IMR-90 (cell line): ENCODE data around the gene ATP6V0E2. TPM values are rescaled to one million over a fixed set of nuclear protein-coding genes. Genes with fewer than 3 reads are reported as not detected.

ENCODE experiments used
- ATAC-seq: fragments of 200-7000 bp; cut with Tn5 transposase; 2 replicates; pipeline ENCODE4 v1.9.1; 2020; ENCODE audit warnings: low read depth, mild to moderate bottlenecking, moderate library complexity
- Bru-seq: library from RNA; stranded (reverse); fragments of 400-500 nt; gene quantifications from one replicate; lab custom pipeline; 2021; lab: Mats Ljungman, UMichigan
- BruChase-seq, 2 experiments: library from RNA; stranded (reverse); fragments of 400-500 nt; gene quantifications; one replicate each; lab custom pipeline; 2021; lab: Mats Ljungman, UMichigan
- BruUV-seq: library from RNA; stranded (reverse); fragments of 400-500 nt; replicated peaks from 2 replicates; lab custom pipeline; 2021; lab: Mats Ljungman, UMichigan
- CTCF ChIA-PET: fragments of 300-600 bp; formaldehyde crosslinking; extraction: SDS; loops from one replicate; lab custom pipeline; 2021; ENCODE audit warnings: antibody characterized with exemption; lab: Yijun Ruan, JAX
- POLR2A ChIA-PET: fragments of 300-600 bp; sonication (Branson Sonifier 250); formaldehyde crosslinking; loops from one replicate; lab custom pipeline; 2022; ENCODE audit warnings: antibody characterized with exemption; ENCODE audit not compliant: unreplicated experiment; lab: Charles Lee
- DNase-seq: peaks from one replicate; pipeline ENCODE4 v3.0.0; 2013
- H2AFZ ChIP-seq: replicated peaks from 2 replicates; pipeline ENCODE3; 2013; ENCODE audit warnings: low read length, mild to moderate bottlenecking; ENCODE audit not compliant: poor library complexity
- H2AK5ac ChIP-seq: 2 replicates; pipeline ENCODE4 v1.6.1; 2013; ENCODE audit warnings: low read depth, low read length, inconsistent platforms
- H2AK9ac ChIP-seq: replicated peaks from 2 replicates; pipeline ENCODE3; 2013; ENCODE audit warnings: mild to moderate bottlenecking, low read depth, low read length, moderate library complexity; ENCODE audit not compliant: poor library complexity
- H2BK120ac ChIP-seq: 2 replicates; pipeline ENCODE4 v1.6.1; 2013; ENCODE audit warnings: low read depth, low read length, inconsistent platforms
- H2BK15ac ChIP-seq: 3 replicates; pipeline ENCODE4 v1.6.1; 2013; ENCODE audit warnings: low read depth, low read length, inconsistent platforms
- H2BK20ac ChIP-seq: 2 replicates; pipeline ENCODE4 v1.6.1; 2013; ENCODE audit warnings: low read depth, mild to moderate bottlenecking, inconsistent platforms, low read length, moderate library complexity
- H2BK5ac ChIP-seq: 2 replicates; pipeline ENCODE4 v1.6.1; 2013; ENCODE audit warnings: mild to moderate bottlenecking, low read depth, low read length, inconsistent platforms; ENCODE audit not compliant: poor library complexity, severe bottlenecking
- H3K14ac ChIP-seq: replicated peaks from 2 replicates; pipeline ENCODE4 v1.6.1; 2013; ENCODE audit warnings: low read depth, low read length, inconsistent platforms
- H3K18ac ChIP-seq: 2 replicates; pipeline ENCODE4 v1.6.1; 2013; ENCODE audit warnings: low read depth, low read length, control low read depth
- H3K23ac ChIP-seq: 2 replicates; pipeline ENCODE4 v1.6.1; 2013; ENCODE audit warnings: low read depth, low read length, inconsistent platforms
- H3K27ac ChIP-seq: 2 replicates; pipeline ENCODE4 v1.5.1; 2013; ENCODE audit warnings: mild to moderate bottlenecking, control low read depth, low read length; ENCODE audit not compliant: insufficient read depth
- H3K27me3 ChIP-seq: 2 replicates; pipeline ENCODE4 v1.6.1; 2013; ENCODE audit warnings: low read length; ENCODE audit not compliant: control insufficient read depth, insufficient read depth
- H3K36me3 ChIP-seq: 2 replicates; pipeline ENCODE4 v1.6.1; 2013; ENCODE audit warnings: low read length, mixed read lengths; ENCODE audit not compliant: control insufficient read depth, insufficient read depth
- H3K4ac ChIP-seq: 2 replicates; pipeline ENCODE4 v1.6.1; 2013; ENCODE audit warnings: low read depth, low read length, inconsistent platforms
- H3K4me1 ChIP-seq: 2 replicates; pipeline ENCODE4 v1.6.1; 2013; ENCODE audit warnings: low read length, mixed read lengths; ENCODE audit not compliant: control insufficient read depth, insufficient read depth
- H3K4me2 ChIP-seq: 2 replicates; pipeline ENCODE4 v1.6.1; 2013; ENCODE audit warnings: low read depth, mild to moderate bottlenecking, control low read depth, low read length, moderate library complexity
- H3K4me3 ChIP-seq: 2 replicates; pipeline ENCODE4 v1.5.1; 2013; ENCODE audit warnings: low read depth, mild to moderate bottlenecking, control low read depth, low read length, moderate library complexity; ENCODE audit not compliant: insufficient read depth
- H3K56ac ChIP-seq: 2 replicates; pipeline ENCODE4 v1.6.1; 2013; ENCODE audit warnings: low read length, inconsistent platforms; ENCODE audit not compliant: insufficient read depth; ENCODE audit errors: extremely low read depth
- H3K79me1 ChIP-seq, 2 experiments: 2 replicates each; pipeline ENCODE4 v1.6.1; 2013; ENCODE audit warnings: low read length in 2 of 2, inconsistent platforms in 1 of 2, low read depth in 1 of 2
- H3K9ac ChIP-seq: 2 replicates; pipeline ENCODE4 v1.6.1; 2013; ENCODE audit warnings: low read depth, low read length, control low read depth
- H3K9me1 ChIP-seq: 2 replicates; pipeline ENCODE4 v1.6.1; 2013; ENCODE audit warnings: low read length, inconsistent platforms; ENCODE audit not compliant: insufficient read depth
- H3K9me3 ChIP-seq: 2 replicates; pipeline ENCODE4 v1.6.1; 2013; ENCODE audit warnings: low read length; ENCODE audit not compliant: control insufficient read depth, insufficient read depth
- H4K20me1 ChIP-seq: 2 replicates; pipeline ENCODE4 v1.6.1; 2013; ENCODE audit warnings: low read length, inconsistent platforms; ENCODE audit not compliant: insufficient read depth
- H4K5ac ChIP-seq: 2 replicates; pipeline ENCODE4 v1.6.1; 2013; ENCODE audit warnings: mild to moderate bottlenecking, low read depth, low read length, control low read depth
- H4K8ac ChIP-seq, 2 experiments: 2 replicates each; pipeline ENCODE4 v1.6.1; 2013; ENCODE audit warnings: low read depth in 2 of 2, low read length in 2 of 2, control low read depth in 1 of 2, inconsistent platforms in 1 of 2
- H4K91ac ChIP-seq: 2 replicates; pipeline ENCODE4 v1.6.1; 2013; ENCODE audit warnings: low read depth, low read length, inconsistent platforms; ENCODE audit not compliant: insufficient read depth
- FOS ChIP-seq: fragments of 150-350 bp; IDR thresholded peaks from 2 replicates; pipeline ENCODE4 v1.6.1; 2016; ENCODE audit warnings: low read depth, low read length
- POLR2A ChIP-seq: IDR thresholded peaks from 2 replicates; pipeline ENCODE4 v1.6.1; 2012; ENCODE audit warnings: mild to moderate bottlenecking, low read depth, low read length
- WGBS, 2 experiments: methylation state at CpG; one replicate each; pipeline versions ENCODE4 v1.1.5 to v1.1.7; 2013; ENCODE audit warnings: missing lambda C conversion rate in 2 of 2; ENCODE audit not compliant: insufficient read length in 1 of 2; ENCODE audit errors: extremely low coverage in 2 of 2; 5-methylcytosine and 5-hydroxymethylcytosine counted together
- dilution Hi-C: fragments of 300-500 bp; cut with HindIII; formaldehyde crosslinking; loops from one replicate; pipeline ENCODE4 v1.14.3; 2018; ENCODE audit warnings: low sequenced_read_pairs; ENCODE audit not compliant: unreplicated experiment
- in situ Hi-C: fragments of 300-500 bp; cut with MboI; formaldehyde crosslinking; loops from 3 replicates; pipeline ENCODE4 v1.14.3; 2019; ENCODE audit warnings: low sequenced_read_pairs, inconsistent platforms, mixed read lengths
- intact Hi-C: fragments of 100-400 bp; cut with micrococcal nuclease; formaldehyde crosslinking; loops from 2 replicates; pipeline ENCODE4 v1.10.0; 2022
- long read RNA-seq: library from polyadenylated mRNA; unstranded; transcript quantifications from one replicate; pipeline ENCODE4 v2.0.0, GENCODE V29; 2021; ENCODE audit not compliant: unreplicated experiment
- polyA plus RNA-seq, 3 experiments: library from polyadenylated mRNA; depleted of rRNA; stranded (reverse); fragments of >200 nt; gene quantifications; 2 replicates each; pipeline ENCODE4 v1.2.3, GENCODE V29; 2012; ENCODE audit warnings: low replicate concordance in 1 of 3
- total RNA-seq: library from RNA; depleted of rRNA; stranded (reverse); fragments of >200 nt; gene quantifications from 2 replicates; pipeline ENCODE4 v1.2.3, GENCODE V29; 2012; rRNA removed

Gene ATP6V0E2
- total RNA-seq (5.7 and 10.3 TPM in 2 replicates), polyA plus RNA-seq (2012; rRNA removed) (29.3 and 30.3 TPM in 2 replicates), Bru-seq, nascent RNA (percentile 37 among the genes with signal in this experiment), BruChase-seq, experiment 1, labeled RNA remaining after a 6-hour chase (percentile 40 among the genes with signal in this experiment), BruChase-seq, experiment 2, labeled RNA remaining after a 2-hour chase (percentile 32 among the genes with signal in this experiment)
- polyA plus RNA-seq (2012; cell fraction: cytosol; rRNA removed): 18.0 and 25.3 TPM in 2 replicates
- 17.9 and 24.3 TPM in 2 replicates for polyA plus RNA-seq (2012; cell fraction: nucleus; rRNA removed; ENCODE audit: low replicate concordance)
- long read RNA-seq, transcript ATP6V0E2-203 (4 exons, 2,722 nt): major isoform, 12 of 33 reads
- long read RNA-seq, partial matches to known transcripts: 19 of 33 reads
- long read RNA-seq, other reads (novel, unspliced or antisense): 1 of 33 reads

GRCh38 chr7:149873074-149873969 lies at the start of gene ATP6V0E2:
Gene ATP6V0E2 (plus strand): TSS chr7:149873969. CDS start chr7:149874066, 97 bp downstream.
- H4K5ac ChIP-seq: no peak within 1 kb of the TSS
- dilution Hi-C loops: no loop called here
- no peak within 1 kb of the TSS for H2BK5ac ChIP-seq
- peak within 1 kb of the TSS; percentile 13; the same call in 1 of the 2 replicates for H3K27ac ChIP-seq
- H3K56ac ChIP-seq: no peak within 1 kb of the TSS
- no peak within 1 kb of the TSS for H2AK5ac ChIP-seq
- CTCF ChIA-PET: no interaction called here
- no peaks in the 10 kb centered on the region for H3K27me3 ChIP-seq
- H3K18ac ChIP-seq: no peak within 1 kb of the TSS
- in situ Hi-C loops: loop anchor here (25.0 kb wide), 1 partner anchor 539 kb away; a partner anchor contains a TSS
- no peak within 1 kb of the TSS for H2BK120ac ChIP-seq
- DNase-seq: peak; percentile 89
- peaks cover 0 to 6% of the 10 kb centered on the region in 2 experiments; a peak in 1 of 4 replicates for H3K79me1 ChIP-seq
- BruUV-seq: no TSS peak
- H3K23ac ChIP-seq: peak within 1 kb of the TSS; percentile 60; the same call in 1 of the 2 replicates
- peak within 1 kb of the TSS; percentile 38 for H3K9ac ChIP-seq
- H4K8ac ChIP-seq: peak within 1 kb of the TSS in 1 of 2 experiments; percentile 38; a peak in 1 of 4 replicates
- peaks cover 3% of the 10 kb centered on the region for H3K4me1 ChIP-seq
- no peak within 1 kb of the TSS for H2BK15ac ChIP-seq
- H2AK9ac ChIP-seq: peak within 1 kb of the TSS; percentile 22
- POLR2A ChIA-PET: no interaction called here
- 0% methylated on average over 50 of the region's 93 CpGs; no CpG with 5 or more reads in 1 of the 2 experiments for WGBS, 2 experiments
- H3K9me3 ChIP-seq: no peaks in the 10 kb centered on the region
- no peaks in the 10 kb centered on the region for H3K9me1 ChIP-seq
- no peaks in the 10 kb centered on the region for H4K20me1 ChIP-seq
- H3K4ac ChIP-seq: peak within 1 kb of the TSS; percentile 43; the same call in 1 of the 2 replicates
- peak within 1 kb of the TSS; percentile 74 for H3K4me3 ChIP-seq
- H4K91ac ChIP-seq: no peak within 1 kb of the TSS
- H3K36me3 ChIP-seq: no peaks in the 10 kb centered on the region
- peak within 1 kb of the TSS; percentile 98 for H2AFZ ChIP-seq
- ATAC-seq: peak; percentile 97
- no peak within 1 kb of the TSS for H2BK20ac ChIP-seq
- H3K14ac ChIP-seq: 0 out of 2 replicates have a peak within 1 kb of the TSS, but pooled peaks have one; percentile 2
- H3K4me2 ChIP-seq: peak within 1 kb of the TSS; percentile 87
- intact Hi-C loops: loop anchor here (2.0 kb wide), 1 partner anchor 35 kb away; the partner anchor contains the start of gene ZNF862
- TF ChIP-seq POLR2A: peak; percentile 52; the same call in 1 of the 2 replicates
- TF ChIP-seq FOS: no peak
